Activated T-helper 1 cell treated with anti-CD3 and anti-CD28 coated beads, Interleukin-12 subunit alpha, Interleukin-12 subunit beta, Interleukin-2, Interleukin-4 antibody, amounts not matched to agents 30 ng/mL and 10 ng/mL and 1 ng/mL, durations not matched to agents 14 hours and 24 hours and 36 hours (primary cell): ENCODE results near the gene OMA1. TPM values are rescaled to one million over a fixed set of nuclear protein-coding genes. Genes with fewer than 3 reads are reported as not detected.

ENCODE experiments used
- DNase-seq: peaks from one replicate; pipeline ENCODE4 v3.0.0; 2021; ENCODE audit warnings: low spot score
- H3K27ac Mint-ChIP-seq: one replicate; pipeline ENCODE4 v1.8.0; 2021; ENCODE audit warnings: mild to moderate bottlenecking, mixed read lengths
- H3K27me3 Mint-ChIP-seq: one replicate; pipeline ENCODE4 v1.8.0; 2022; ENCODE audit warnings: mild to moderate bottlenecking, moderate library complexity, mixed read lengths; ENCODE audit not compliant: insufficient read depth
- H3K36me3 Mint-ChIP-seq: one replicate; pipeline ENCODE4 v1.8.0; 2021; ENCODE audit warnings: low read depth, mixed read lengths
- H3K4me1 Mint-ChIP-seq: one replicate; pipeline ENCODE4 v1.8.0; 2021; ENCODE audit warnings: low read depth, mixed read lengths
- H3K4me3 Mint-ChIP-seq: one replicate; pipeline ENCODE4 v1.8.0; 2021; ENCODE audit warnings: mild to moderate bottlenecking, moderate library complexity, mixed read lengths
- H3K9me3 Mint-ChIP-seq: one replicate; pipeline ENCODE4 v1.8.0; 2021; ENCODE audit warnings: mixed read lengths
- intact Hi-C: fragments of 100-400 bp; cut with micrococcal nuclease; formaldehyde crosslinking; loops from one replicate; pipeline ENCODE4 v1.15.1; 2024
- total RNA-seq: library from RNA; stranded (reverse); gene quantifications from 2 replicates; pipeline ENCODE4 v1.2.3, GENCODE V29; 2022

Gene OMA1
- total RNA-seq, 1 donor from 2014 or later: 12.9 TPM

GRCh38 chr1:58465825-58466629 is 80.5 kb downstream of the OMA1 start:
- no peak overlapping the region for H3K27ac Mint-ChIP-seq
- no peak overlapping the region for H3K4me3 Mint-ChIP-seq
- intact Hi-C loops: no loop called here
- H3K4me1 Mint-ChIP-seq: no peaks in the 10 kb centered on the region
- DNase-seq: no peak
- no peaks in the 10 kb centered on the region for H3K9me3 Mint-ChIP-seq
- H3K27me3 Mint-ChIP-seq: no peaks in the 10 kb centered on the region
- H3K36me3 Mint-ChIP-seq: no peaks in the 10 kb centered on the region

- intact Hi-C loops: no loop called here
- Mint-ChIP-seq H3K9me3 (no peaks in the 10 kb centered on the region), H3K27ac (no peak overlapping the region), H3K36me3 (no peaks in the 10 kb centered on the region), H3K27me3 (no peaks in the 10 kb centered on the region), H3K4me3 (no peak overlapping the region), H3K4me1 (no peaks in the 10 kb centered on the region)
- no peak for DNase-seq
These were observed 81.3 kb downstream of the OMA1 start for GRCh38 chr1:58465176-58465575.

- Mint-ChIP-seq H3K27me3 (no peaks in the 10 kb centered on the region), H3K4me1 (no peaks in the 10 kb centered on the region), H3K27ac (no peak overlapping the region), H3K9me3 (no peaks in the 10 kb centered on the region), H3K4me3 (no peak overlapping the region), H3K36me3 (no peaks in the 10 kb centered on the region)
- no peak for DNase-seq
- intact Hi-C loops: no loop called here
These were observed 86.1 kb downstream of the OMA1 start for GRCh38 chr1:58460469-58460868.

- H3K27ac Mint-ChIP-seq: no peak overlapping the region
- no peaks in the 10 kb centered on the region for H3K27me3 Mint-ChIP-seq
- H3K36me3 Mint-ChIP-seq: no peaks in the 10 kb centered on the region
- H3K4me3 Mint-ChIP-seq: no peak overlapping the region
- no peaks in the 10 kb centered on the region for H3K4me1 Mint-ChIP-seq
- no peaks in the 10 kb centered on the region for H3K9me3 Mint-ChIP-seq
- DNase-seq: no peak
- intact Hi-C loops: no loop called here
These were observed 86.6 kb downstream of the OMA1 start for GRCh38 chr1:58459911-58460310.

- intact Hi-C loops: no loop called here
- Mint-ChIP-seq H3K27ac (no peak overlapping the region), H3K4me1 (no peaks in the 10 kb centered on the region), H3K27me3 (no peaks in the 10 kb centered on the region), H3K36me3 (no peaks in the 10 kb centered on the region), H3K4me3 (no peak overlapping the region), H3K9me3 (no peaks in the 10 kb centered on the region)
- no peak for DNase-seq
These were observed 89.4 kb downstream of the OMA1 start for GRCh38 chr1:58457023-58457635.

GRCh38 chr1:58456470-58456869 is 90.1 kb downstream of the OMA1 start:
- intact Hi-C loops: no loop called here
- no peaks in the 10 kb centered on the region for H3K27me3 Mint-ChIP-seq
- H3K36me3 Mint-ChIP-seq: no peaks in the 10 kb centered on the region

GRCh38 chr1:58454807-58455206 is 91.7 kb downstream of the OMA1 start:
- Mint-ChIP-seq H3K9me3 (no peaks in the 10 kb centered on the region), H3K36me3 (no peaks in the 10 kb centered on the region), H3K27me3 (no peaks in the 10 kb centered on the region), H3K4me1 (no peaks in the 10 kb centered on the region), H3K4me3 (no peak overlapping the region), H3K27ac (no peak overlapping the region)
- no peak for DNase-seq
- intact Hi-C loops: no loop called here

More at GRCh38 chr1:58456470-58456869, 90.1 kb downstream of the OMA1 start:
- no peaks in the 10 kb centered on the region for H3K9me3 Mint-ChIP-seq
- H3K4me1 Mint-ChIP-seq: no peaks in the 10 kb centered on the region
- H3K27ac Mint-ChIP-seq: no peak overlapping the region
- no peak overlapping the region for H3K4me3 Mint-ChIP-seq
- no peak for DNase-seq

- H3K27me3 Mint-ChIP-seq: no peaks in the 10 kb centered on the region
- intact Hi-C loops: no loop called here
- no peaks in the 10 kb centered on the region for H3K4me1 Mint-ChIP-seq
- H3K27ac Mint-ChIP-seq: no peak overlapping the region
- no peaks in the 10 kb centered on the region for H3K36me3 Mint-ChIP-seq
- DNase-seq: no peak
- no peak overlapping the region for H3K4me3 Mint-ChIP-seq
- no peaks in the 10 kb centered on the region for H3K9me3 Mint-ChIP-seq
These were observed 92.1 kb downstream of the OMA1 start for GRCh38 chr1:58454385-58454784.

- no peaks in the 10 kb centered on the region for H3K4me1 Mint-ChIP-seq
- no peaks in the 10 kb centered on the region for H3K9me3 Mint-ChIP-seq
- no peaks in the 10 kb centered on the region for H3K36me3 Mint-ChIP-seq
- intact Hi-C loops: no loop called here
- H3K4me3 Mint-ChIP-seq: no peak overlapping the region
- H3K27me3 Mint-ChIP-seq: no peaks in the 10 kb centered on the region
- DNase-seq: no peak
- H3K27ac Mint-ChIP-seq: no peak overlapping the region
These were observed 94.8 kb downstream of the OMA1 start for GRCh38 chr1:58451560-58452191.

- no peak overlapping the region for H3K4me3 Mint-ChIP-seq
- DNase-seq: no peak
These were observed 98.6 kb downstream of the OMA1 start for GRCh38 chr1:58447886-58448285.

GRCh38 chr1:58447042-58447441 is 99.5 kb downstream of the OMA1 start:
- no peaks in the 10 kb centered on the region for H3K27me3 Mint-ChIP-seq
- no peaks in the 10 kb centered on the region for H3K4me1 Mint-ChIP-seq
- H3K27ac Mint-ChIP-seq: no peak overlapping the region
- H3K36me3 Mint-ChIP-seq: no peaks in the 10 kb centered on the region
- no peak overlapping the region for H3K4me3 Mint-ChIP-seq
- DNase-seq: no peak
- H3K9me3 Mint-ChIP-seq: no peaks in the 10 kb centered on the region
- intact Hi-C loops: no loop called here

More at GRCh38 chr1:58447886-58448285, 98.6 kb downstream of the OMA1 start:
- Mint-ChIP-seq H3K4me1 (no peaks in the 10 kb centered on the region), H3K36me3 (no peaks in the 10 kb centered on the region), H3K27me3 (no peaks in the 10 kb centered on the region), H3K9me3 (no peaks in the 10 kb centered on the region), H3K27ac (no peak overlapping the region)
- intact Hi-C loops: no loop called here

- Mint-ChIP-seq H3K36me3 (no peaks in the 10 kb centered on the region), H3K4me1 (no peaks in the 10 kb centered on the region), H3K4me3 (no peak overlapping the region), H3K27ac (no peak overlapping the region), H3K27me3 (no peaks in the 10 kb centered on the region), H3K9me3 (no peaks in the 10 kb centered on the region)
- intact Hi-C loops: no loop called here
- no peak for DNase-seq
These were observed 100.2 kb downstream of the OMA1 start for GRCh38 chr1:58446368-58446767.
